NCI-H1417 (cell line): ENCODE results near the gene PRKAB2.
A peak's percentile ranks its signal among the peaks of the same experiment; 100 is the strongest.
"Not testable (repeated sequence)": the region's sequence is repeated elsewhere in the genome, so short reads cannot be mapped to it uniquely, and the experiment has no call there.

ENCODE experiments used
- DNase-seq, 3 experiments: peaks; one replicate each; lab custom pipeline; 2025; lab: John Stamatoyannopoulos, UW

Gene PRKAB2

GRCh38 chr1:147172168-147173016 lies at the start of gene PRKAB2:
Gene PRKAB2, minus strand, starts transcription at chr1:147172470. Its CDS starts 326 bp downstream, at chr1:147172144.
- peak; percentile 96 to 100 (median 96) for DNase-seq

GRCh38 chr1:147218606-147219005 lies 46.3 kb upstream of the PRKAB2 start:
- DNase-seq: no peak

- no peak for DNase-seq
These were observed 44.9 kb upstream of the PRKAB2 start for GRCh38 chr1:147217141-147217540.

DNA sequence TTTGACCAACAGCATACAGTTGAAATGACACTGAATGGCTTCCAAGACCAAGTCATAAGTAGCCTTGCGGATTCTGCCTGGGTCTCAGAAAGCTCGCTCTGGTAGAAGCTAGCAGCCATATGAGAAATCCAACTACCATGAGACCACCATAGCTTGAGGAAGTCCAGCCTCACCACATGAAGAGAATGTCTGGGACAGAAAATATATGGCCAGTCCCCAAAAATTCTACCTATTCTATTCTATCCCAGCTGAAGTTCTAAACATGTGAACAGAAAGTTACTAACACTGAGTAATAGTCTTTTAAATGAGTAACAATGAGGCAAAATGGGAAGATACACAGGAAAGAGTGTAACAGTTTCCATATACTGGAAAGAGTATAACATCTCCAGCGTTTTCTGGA lies 43.9 kb upstream of the PRKAB2 start:
- DNase-seq: no peak

DNA sequence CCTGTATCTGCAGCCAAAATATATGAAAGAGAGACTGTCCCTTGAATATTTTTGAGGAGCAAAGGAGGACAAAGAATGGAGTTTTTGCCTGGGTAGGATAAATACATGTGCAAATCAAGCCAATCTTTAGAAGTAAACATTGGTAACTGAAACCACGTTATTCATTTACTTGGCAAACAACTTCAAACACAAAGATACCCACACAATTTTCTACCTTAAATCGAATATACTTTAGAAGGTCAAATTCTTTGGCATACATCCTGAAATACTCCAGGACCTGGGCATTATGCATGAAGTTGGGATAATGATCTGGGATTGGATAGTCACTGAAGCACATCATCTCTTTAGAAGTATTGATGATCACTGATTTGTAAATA lies 43.3 kb upstream of the PRKAB2 start:
- no peak for DNase-seq

- no peak for DNase-seq
These were observed 42.7 kb upstream of the PRKAB2 start for GRCh38 chr1:147214842-147215539.

- no peak for DNase-seq
These were observed 42.1 kb upstream of the PRKAB2 start for GRCh38 chr1:147214325-147214724.

- DNase-seq: no peak
These were observed 41.0 kb upstream of the PRKAB2 start for GRCh38 chr1:147213271-147213670.

DNA sequence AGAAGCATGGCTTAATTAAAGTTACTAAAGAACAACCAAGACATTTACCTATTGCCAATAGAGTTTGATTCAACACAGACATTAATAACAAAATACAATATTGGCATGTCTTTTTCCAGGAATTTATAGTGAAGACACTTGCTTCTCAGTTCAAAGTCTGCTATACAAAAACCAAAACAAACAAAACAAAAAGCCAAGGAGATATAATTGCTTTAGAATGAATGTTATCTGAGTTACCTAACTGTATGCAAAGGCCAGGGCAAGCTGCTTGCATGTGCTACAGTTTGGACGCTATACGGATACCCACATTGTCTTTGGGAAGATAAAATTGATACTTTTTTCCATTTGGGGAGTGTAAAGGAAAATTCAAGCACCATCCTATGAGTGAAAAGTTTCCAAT lies 39.3 kb upstream of the PRKAB2 start:
- no peak for DNase-seq

DNA sequence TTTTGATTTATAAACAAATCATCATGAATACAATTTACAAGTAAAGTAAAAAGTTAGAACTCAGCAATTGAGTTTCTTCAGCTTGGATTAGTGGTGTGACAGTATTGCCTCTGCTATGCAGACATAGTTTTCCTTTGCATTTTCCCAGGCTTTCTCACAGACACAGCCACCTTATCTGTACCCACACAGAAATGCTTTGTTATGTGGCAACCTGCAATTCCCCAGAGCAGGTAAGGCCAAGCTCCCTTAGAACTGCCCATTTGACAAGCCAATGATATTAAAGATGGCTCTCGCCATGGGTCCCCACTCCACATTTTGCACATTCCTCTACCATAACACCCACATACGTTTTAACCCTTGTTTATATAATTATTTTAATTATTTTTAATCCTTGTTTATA lies 38.7 kb upstream of the PRKAB2 start:
- DNase-seq: no peak

- DNase-seq: no peak
These were observed 37.9 kb upstream of the PRKAB2 start for GRCh38 chr1:147209825-147210821.

DNA sequence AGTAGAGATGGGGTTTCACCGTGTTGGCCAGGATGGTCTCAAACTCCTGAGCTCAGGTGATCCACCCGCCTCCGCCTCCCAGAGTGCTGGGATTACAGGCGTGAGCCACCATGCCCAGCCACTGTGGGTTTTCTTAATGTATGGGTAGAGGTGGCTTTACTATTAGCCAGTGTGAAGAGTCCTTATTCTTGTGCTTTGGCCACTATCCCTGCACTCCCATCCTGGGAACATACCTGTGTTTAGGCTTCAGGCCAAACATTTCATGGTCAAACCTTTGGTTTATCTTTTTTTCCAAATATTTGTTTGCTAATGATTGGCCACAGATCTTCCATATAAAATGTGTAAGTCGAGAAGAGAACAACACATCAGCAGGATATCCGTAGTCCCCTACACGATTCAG lies 36.3 kb upstream of the PRKAB2 start:
- no peak for DNase-seq

- DNase-seq: no peak
These were observed 34.9 kb upstream of the PRKAB2 start for GRCh38 chr1:147207192-147207591.

- no peak for DNase-seq
These were observed 31.8 kb upstream of the PRKAB2 start for GRCh38 chr1:147204080-147204479.

DNA sequence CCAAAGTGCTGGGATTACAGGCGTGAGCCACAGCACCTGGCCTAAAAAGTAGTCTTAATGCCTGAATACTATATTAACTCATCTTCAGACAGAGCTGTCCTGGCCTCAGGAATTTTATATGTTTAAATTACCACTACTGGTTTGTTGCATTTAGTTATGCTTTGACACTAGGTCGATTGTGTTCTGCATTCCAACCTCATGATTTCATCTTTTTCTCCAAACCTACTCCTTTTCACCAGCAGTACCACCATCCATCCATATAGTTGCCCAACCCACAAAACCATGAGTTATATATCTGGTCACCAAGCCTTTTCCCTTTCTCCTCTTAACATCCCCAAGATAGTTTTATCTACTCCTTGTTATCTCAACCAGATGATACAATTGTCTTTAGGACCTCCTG lies 30.3 kb upstream of the PRKAB2 start:
- no peak for DNase-seq

DNA sequence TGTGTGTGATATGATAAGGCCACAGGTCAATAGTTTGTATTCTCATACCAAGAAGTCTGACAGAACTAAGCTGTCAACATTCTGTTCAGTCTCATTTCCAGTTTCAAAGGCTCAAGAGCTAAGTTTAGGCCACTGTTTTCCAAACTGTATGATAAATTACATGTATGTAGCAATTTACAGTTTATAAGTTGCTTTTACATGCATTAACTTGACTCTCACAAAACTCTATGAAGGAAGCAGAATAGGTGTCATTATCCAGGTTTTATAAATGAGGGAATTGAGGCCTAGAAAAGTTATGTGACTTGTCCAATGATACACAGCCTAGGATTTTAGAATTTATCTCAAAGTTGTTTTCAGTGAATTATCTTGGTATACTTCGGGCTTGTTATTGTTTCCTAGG lies 29.5 kb upstream of the PRKAB2 start:
- no peak for DNase-seq

- DNase-seq: no peak
These were observed 29.0 kb upstream of the PRKAB2 start for GRCh38 chr1:147201276-147201675.

- not testable (repeated sequence) for DNase-seq
These were observed 25.1 kb upstream of the PRKAB2 start for GRCh38 chr1:147197324-147197723.

GRCh38 chr1:147189514-147189913 lies 17.2 kb upstream of the PRKAB2 start:
- no peak for DNase-seq

- peak in 2 of 3 experiments; percentile 12 to 68 for DNase-seq
These were observed 13.2 kb upstream of the PRKAB2 start for GRCh38 chr1:147185432-147185831.

DNA sequence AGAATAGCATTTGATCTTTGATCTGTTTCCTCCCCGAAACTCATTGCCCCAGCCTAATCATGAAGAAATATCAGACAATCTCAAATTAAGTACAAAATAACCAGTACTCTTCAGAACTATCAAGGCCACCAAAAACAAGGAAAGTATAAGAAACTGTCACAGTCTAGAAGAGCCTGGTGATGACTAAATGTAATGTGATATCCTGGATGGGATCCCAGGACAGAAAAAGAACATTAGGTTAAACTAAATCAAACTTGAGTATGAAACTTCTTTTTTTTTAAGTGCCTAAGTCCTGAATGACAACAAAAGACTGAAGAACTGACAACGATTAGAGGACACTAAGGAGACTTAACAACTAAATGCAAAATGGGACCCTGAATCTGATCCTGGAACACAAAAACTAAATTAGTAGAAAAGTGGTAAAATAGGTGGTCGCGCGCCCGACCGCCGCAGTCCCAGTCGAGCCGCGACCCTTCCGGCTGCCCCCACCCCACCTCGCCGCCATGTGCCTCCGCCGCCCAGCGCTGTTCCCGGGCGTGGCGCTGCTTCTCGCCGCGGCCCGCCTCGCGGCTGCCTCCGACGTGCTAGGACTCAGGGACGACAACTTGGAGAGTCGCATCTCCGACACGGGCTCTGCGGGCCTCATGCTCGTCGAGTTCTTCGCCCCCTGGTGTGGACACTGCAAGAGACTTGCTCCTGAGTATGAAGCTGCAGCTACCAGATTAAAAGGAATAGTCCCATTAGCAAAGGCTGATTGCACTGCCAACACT lies 5.5 kb upstream of the PRKAB2 start:
- no peak for DNase-seq
